SIG-M5 treated with dmso at 0.1 percent for 504 hours (cell line): ENCODE results near the gene WIPF1.
A peak's percentile ranks its signal among the peaks of the same experiment; 100 is the strongest.

Experiments used
- DNase-seq: peaks from one replicate; lab custom pipeline; 2025; ENCODE audit not compliant: unreplicated experiment; lab: John Stamatoyannopoulos, UW

The WIPF1 gene

GRCh38 chr2:174595891-174596397, 1.7 kb downstream of the WIPF1 start:
- DNase-seq: peak; percentile 6

- peak; percentile 20 for DNase-seq
These were observed 2.3 kb downstream of the WIPF1 start for GRCh38 chr2:174595116-174595809.

GRCh38 chr2:174594456-174594855, 3.1 kb downstream of the WIPF1 start:
- DNase-seq: no peak

- peak; percentile 96 for DNase-seq
These were observed 3.9 kb downstream of the WIPF1 start for GRCh38 chr2:174593574-174594203.

- DNase-seq: no peak
These were observed 4.6 kb downstream of the WIPF1 start for GRCh38 chr2:174593041-174593440.

- no peak for DNase-seq
These were observed 5.9 kb downstream of the WIPF1 start for GRCh38 chr2:174591740-174592139.

- no peak for DNase-seq
These were observed 6.5 kb downstream of the WIPF1 start for GRCh38 chr2:174590928-174591648.

- no peak for DNase-seq
These were observed 7.3 kb downstream of the WIPF1 start for GRCh38 chr2:174590346-174590745.

GRCh38 chr2:174589334-174589733, 8.3 kb downstream of the WIPF1 start:
- DNase-seq: no peak

- no peak for DNase-seq
These were observed 9.1 kb downstream of the WIPF1 start for GRCh38 chr2:174588463-174588862.

GRCh38 chr2:174587579-174587978, 10.0 kb downstream of the WIPF1 start:
- DNase-seq: no peak

- DNase-seq: no peak
These were observed 10.9 kb downstream of the WIPF1 start for GRCh38 chr2:174586418-174587295.

- no peak for DNase-seq
These were observed 11.8 kb downstream of the WIPF1 start for GRCh38 chr2:174585657-174586252.

- DNase-seq: peak; percentile 40
These were observed 12.5 kb downstream of the WIPF1 start for GRCh38 chr2:174585146-174585545.

GRCh38 chr2:174581491-174581890, 16.1 kb downstream of the WIPF1 start:
- DNase-seq: no peak

- DNase-seq: no peak
These were observed 16.7 kb downstream of the WIPF1 start for GRCh38 chr2:174580951-174581350.

GRCh38 chr2:174577967-174578589, 19.5 kb downstream of the WIPF1 start:
- DNase-seq: peak; percentile 81

GRCh38 chr2:174575124-174575776, 22.4 kb downstream of the WIPF1 start:
- no peak for DNase-seq

- DNase-seq: no peak
These were observed 22.9 kb downstream of the WIPF1 start for GRCh38 chr2:174574657-174575056.
